ENCODE measurements around the gene GAL3ST3.

GAL3ST3 gene

GRCh38 chr11:66067640-66068039, 18.7 kb upstream of the GAL3ST3 start (continued):
- TF ChIP-seq POU6F1 (CRISPR knock-in tag; IDR thresholded peaks at IDR 0.05; ENCODE audit: borderline replicate concordance, low read depth) (no peak), ZFP30 (CRISPR knock-in tag; IDR thresholded peaks at IDR 0.05) (no peak), OSR1 (CRISPR knock-in tag; IDR thresholded peaks at IDR 0.05) (no peak), ARNTL (CRISPR knock-in tag; IDR thresholded peaks at IDR 0.05; ENCODE audit: borderline replicate concordance, low read depth) (no peak), ISL1 (CRISPR knock-in tag; IDR thresholded peaks at IDR 0.05) (no peak), PPARA (CRISPR knock-in tag; IDR thresholded peaks at IDR 0.05; ENCODE audit: borderline replicate concordance) (no peak), PATZ1 (CRISPR knock-in tag; IDR thresholded peaks at IDR 0.05; ENCODE audit: borderline replicate concordance) (no peak)

DNA sequence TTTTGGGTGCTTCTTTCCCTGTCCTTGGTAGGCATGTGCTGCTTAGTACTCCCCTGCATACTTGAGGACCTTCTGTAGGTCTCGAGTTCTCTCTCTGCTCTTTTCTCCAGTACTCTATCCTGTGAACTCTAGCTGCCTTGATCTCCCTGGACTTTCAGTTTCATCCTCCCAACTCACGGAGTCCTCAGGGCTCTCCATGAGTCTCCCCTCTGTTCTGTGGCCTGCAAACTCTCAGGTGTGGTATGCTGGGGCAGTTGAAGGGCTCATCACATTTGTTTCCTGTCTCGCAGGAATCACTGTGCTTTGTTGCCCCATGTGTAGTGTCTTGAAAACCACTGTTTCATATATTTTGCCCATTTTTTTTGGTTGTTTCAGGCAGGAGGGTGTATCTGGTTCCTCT, 17.8 kb upstream of the GAL3ST3 start:
- TF ChIP-seq, protein P1, sequence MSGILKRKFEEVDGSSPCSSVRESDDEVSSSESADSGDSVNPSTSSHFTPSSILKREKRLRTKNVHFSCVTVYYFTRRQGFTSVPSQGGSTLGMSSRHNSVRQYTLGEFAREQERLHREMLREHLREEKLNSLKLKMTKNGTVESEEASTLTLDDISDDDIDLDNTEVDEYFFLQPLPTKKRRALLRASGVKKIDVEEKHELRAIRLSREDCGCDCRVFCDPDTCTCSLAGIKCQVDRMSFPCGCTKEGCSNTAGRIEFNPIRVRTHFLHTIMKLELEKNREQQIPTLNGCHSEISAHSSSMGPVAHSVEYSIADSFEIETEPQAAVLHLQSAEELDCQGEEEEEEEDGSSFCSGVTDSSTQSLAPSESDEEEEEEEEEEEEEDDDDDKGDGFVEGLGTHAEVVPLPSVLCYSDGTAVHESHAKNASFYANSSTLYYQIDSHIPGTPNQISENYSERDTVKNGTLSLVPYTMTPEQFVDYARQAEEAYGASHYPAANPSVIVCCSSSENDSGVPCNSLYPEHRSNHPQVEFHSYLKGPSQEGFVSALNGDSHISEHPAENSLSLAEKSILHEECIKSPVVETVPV (CRISPR knock-in tag; IDR thresholded peaks at IDR 0.05): no peak
- TF ChIP-seq PATZ1 (CRISPR knock-in tag; IDR thresholded peaks at IDR 0.05; ENCODE audit: borderline replicate concordance) (no peak), ZC3H10 (CRISPR knock-in tag; IDR thresholded peaks at IDR 0.05) (no peak), ZFP30 (CRISPR knock-in tag; IDR thresholded peaks at IDR 0.05) (no peak), ARNTL (CRISPR knock-in tag; IDR thresholded peaks at IDR 0.05; ENCODE audit: borderline replicate concordance, low read depth) (no peak), CSDC2 (CRISPR knock-in tag; IDR thresholded peaks at IDR 0.05) (no peak), TSHZ2 (CRISPR knock-in tag; IDR thresholded peaks at IDR 0.05) (no peak), ISL1 (CRISPR knock-in tag; IDR thresholded peaks at IDR 0.05) (no peak), ZFP3 (CRISPR knock-in tag; IDR thresholded peaks at IDR 0.05) (no peak), ZNF565 (CRISPR knock-in tag; conservative IDR thresholded peaks at IDR 0.05; ENCODE audit: low read depth) (no peak)
- ATAC-seq: no peak

GRCh38 chr11:66064571-66064970, 15.6 kb upstream of the GAL3ST3 start:
- TF ChIP-seq ZNF565 (CRISPR knock-in tag; conservative IDR thresholded peaks at IDR 0.05; ENCODE audit: low read depth): no peak
- no peak for TF ChIP-seq TSHZ2 (CRISPR knock-in tag; IDR thresholded peaks at IDR 0.05)
- ATAC-seq: no peak

- no peak for ATAC-seq
- TF ChIP-seq OSR1 (CRISPR knock-in tag; IDR thresholded peaks at IDR 0.05) (no peak), TOX (CRISPR knock-in tag; IDR thresholded peaks at IDR 0.05; ENCODE audit: borderline replicate concordance) (no peak), ISL1 (CRISPR knock-in tag; IDR thresholded peaks at IDR 0.05) (no peak), TSHZ2 (CRISPR knock-in tag; IDR thresholded peaks at IDR 0.05) (no peak), ZC3H10 (CRISPR knock-in tag; IDR thresholded peaks at IDR 0.05) (no peak), CSDC2 (CRISPR knock-in tag; IDR thresholded peaks at IDR 0.05) (no peak), ZFP3 (CRISPR knock-in tag; IDR thresholded peaks at IDR 0.05) (no peak), ZNF8 (CRISPR knock-in tag; IDR thresholded peaks at IDR 0.05) (no peak), PATZ1 (CRISPR knock-in tag; IDR thresholded peaks at IDR 0.05; ENCODE audit: borderline replicate concordance) (no peak)
Measured at GRCh38 chr11:66063900-66064299, 14.9 kb upstream of the GAL3ST3 start.

All from SK-N-SH treated with all-trans-retinoic acid at 6 μM for 48 hours (cell line).